Lower leg skin (tissue), 3 donors: Measurements from ENCODE around the gene CDH23.

Experiments
- CTCF ChIP-seq, 3 donors: fragments of 450-650 bp; IDR thresholded peaks; one replicate each; pipeline ENCODE4 v1.5.1; 2016; ENCODE audit warnings: antibody characterized with exemption in 3 of 3, mild to moderate bottlenecking in 3 of 3, moderate library complexity in 2 of 3
- POLR2A ChIP-seq, 2 donors: fragments of 450-650 bp; IDR thresholded peaks; one replicate each; pipeline ENCODE4 v1.6.1; 2016 to 2017; ENCODE audit warnings: antibody characterized with exemption in 2 of 2, mild to moderate bottlenecking in 1 of 2, moderate library complexity in 1 of 2

DNA sequence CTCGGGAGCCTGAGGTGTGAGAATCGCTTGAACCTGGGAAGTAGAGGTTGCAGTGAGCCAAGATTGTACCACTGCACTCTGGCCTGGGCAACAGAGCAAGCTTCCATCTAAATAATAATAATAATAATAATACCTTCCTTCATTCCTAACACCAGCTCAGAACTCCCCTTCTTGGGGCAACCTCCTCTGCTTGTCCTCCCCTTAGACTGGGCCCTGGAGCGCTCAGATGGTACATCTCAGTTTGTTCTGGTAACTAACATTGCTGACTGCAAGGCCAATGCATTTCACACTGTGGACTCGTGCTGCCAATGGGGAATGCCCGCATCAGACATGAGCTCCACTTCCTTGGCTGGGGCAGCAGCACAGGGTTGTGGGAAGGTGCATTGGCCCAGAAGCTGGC lies 245.3 kb downstream of the CDH23 start:
- TF ChIP-seq CTCF (IDR thresholded peaks at IDR 0.05) (no peak), POLR2A (IDR thresholded peaks at IDR 0.05) (no peak)
